SK-N-MC (cell line): Measurements from ENCODE around the gene PKD2L2.

Experiments
- FOXP2 ChIP-seq: optimal IDR thresholded peaks from 2 replicates; pipeline ENCODE3; 2011; ENCODE audit warnings: mild to moderate bottlenecking, moderate library complexity; ENCODE audit not compliant: insufficient read depth; ENCODE audit errors: extremely low read length, control extremely low read depth
- POLR2AphosphoS5 ChIP-seq: IDR thresholded peaks from 2 replicates; pipeline ENCODE4 v1.6.1; 2012; ENCODE audit warnings: mild to moderate bottlenecking, low read depth, low read length, borderline replicate concordance

GRCh38 chr5:137847687-137848086 lies 41.6 kb upstream of the PKD2L2 start:
- no peak for TF ChIP-seq POLR2AphosphoS5
- TF ChIP-seq FOXP2 = no peak
